Neuron (in vitro differentiated cells): ENCODE measurements around the gene MALRD1.

Source experiments
- H2AFZ ChIP-seq: one replicate; pipeline ENCODE4 v1.6.1; 2013; ENCODE audit warnings: low read depth, mild to moderate bottlenecking, inconsistent platforms, low read length, moderate library complexity
- H3K27me3 ChIP-seq: one replicate; pipeline ENCODE4 v1.6.1; 2013; ENCODE audit warnings: low read length; ENCODE audit not compliant: insufficient read depth
- H3K36me3 ChIP-seq: one replicate; pipeline ENCODE4 v1.6.1; 2013; ENCODE audit warnings: low read length; ENCODE audit not compliant: insufficient read depth
- H3K4me1 ChIP-seq: one replicate; pipeline ENCODE4 v1.6.1; 2013; ENCODE audit warnings: low read length; ENCODE audit not compliant: insufficient read depth
- H3K4me3 ChIP-seq: 2 replicates; pipeline ENCODE4 v1.5.1; 2013; ENCODE audit warnings: mild to moderate bottlenecking, low read length, moderate library complexity
- H3K9me3 ChIP-seq: one replicate; pipeline ENCODE4 v1.6.1; 2013; ENCODE audit warnings: low read length

The MALRD1 gene

DNA sequence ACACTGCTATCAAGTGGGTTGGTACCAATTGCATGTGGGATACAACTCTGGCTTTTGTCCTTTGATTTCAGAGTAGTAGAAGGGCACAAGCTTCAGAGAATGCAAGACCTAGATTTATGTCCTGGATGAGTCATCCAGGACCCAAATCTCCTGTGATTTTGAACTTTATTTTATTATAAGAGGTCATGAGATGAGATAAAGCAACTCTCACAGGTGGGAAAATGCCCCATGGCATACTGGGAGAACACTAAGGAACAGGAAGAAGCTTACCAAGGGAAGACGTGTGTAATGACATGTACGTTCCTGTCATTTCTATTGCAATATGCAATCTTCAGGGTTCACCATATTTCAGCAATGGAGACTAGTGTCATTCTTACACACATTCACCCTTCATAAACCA lies 966 bp downstream of the MALRD1 start:
- Histone ChIP-seq H2AFZ (no peak overlapping the region), H3K36me3 (no peaks in the 10 kb centered on the region), H3K4me3 (no peak overlapping the region), H3K27me3 (no peaks in the 10 kb centered on the region), H3K9me3 (no peaks in the 10 kb centered on the region), H3K4me1 (peaks cover 5% of the 10 kb centered on the region)

DNA sequence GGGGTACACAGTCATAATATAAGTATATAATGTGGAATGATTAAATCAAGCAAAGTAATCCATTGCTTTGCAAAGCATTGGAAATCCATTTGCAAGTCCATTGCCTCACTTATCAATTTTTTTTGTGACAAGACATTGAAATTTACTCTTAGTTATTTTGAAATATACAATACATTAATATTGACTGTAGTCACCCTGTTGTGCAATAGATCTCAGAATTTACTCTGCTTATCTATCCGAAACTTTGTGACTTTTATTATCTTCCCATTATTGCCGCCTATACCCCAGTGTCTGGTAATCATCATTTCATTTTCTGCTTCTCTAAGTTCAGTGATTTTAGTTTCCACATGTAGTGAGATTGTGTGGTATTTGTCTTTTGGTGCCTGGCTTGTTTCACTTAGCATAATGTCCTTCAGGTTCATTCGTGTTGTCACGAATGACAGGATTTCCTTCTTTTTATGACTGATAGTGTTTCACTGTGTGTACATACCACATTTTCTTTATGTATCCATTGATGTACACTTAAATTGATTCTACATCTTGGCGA lies 5.8 kb downstream of the MALRD1 start:
- H3K27me3 ChIP-seq = no peaks in the 10 kb centered on the region
- H3K36me3 ChIP-seq = no peaks in the 10 kb centered on the region
- no peak overlapping the region for H2AFZ ChIP-seq
- H3K4me3 ChIP-seq = no peak overlapping the region
- H3K4me1 ChIP-seq = no peaks in the 10 kb centered on the region
- no peaks in the 10 kb centered on the region for H3K9me3 ChIP-seq

DNA sequence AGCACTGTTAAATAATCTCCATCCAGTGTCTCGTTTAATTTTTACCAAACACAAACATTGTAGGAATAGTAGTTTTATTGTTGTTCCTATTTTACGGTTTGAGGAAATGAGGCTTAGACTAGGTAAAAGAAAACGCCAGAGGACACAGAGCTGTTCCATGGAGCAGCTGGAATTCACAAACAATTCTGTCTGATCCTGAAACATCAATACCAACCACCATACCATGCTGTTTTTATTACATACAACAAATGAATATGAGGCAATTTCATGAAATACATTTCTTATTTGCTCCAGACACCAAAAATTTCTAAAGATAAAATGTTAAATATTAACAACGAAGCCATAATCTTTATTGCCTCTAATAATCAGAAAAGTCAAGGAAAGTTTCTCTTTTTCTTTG lies 9.4 kb downstream of the MALRD1 start:
- H3K9me3 ChIP-seq = no peaks in the 10 kb centered on the region
- no peak overlapping the region for H3K4me3 ChIP-seq
- no peaks in the 10 kb centered on the region for H3K27me3 ChIP-seq
- H3K36me3 ChIP-seq = no peaks in the 10 kb centered on the region
- no peaks in the 10 kb centered on the region for H3K4me1 ChIP-seq
- no peak overlapping the region for H2AFZ ChIP-seq

DNA sequence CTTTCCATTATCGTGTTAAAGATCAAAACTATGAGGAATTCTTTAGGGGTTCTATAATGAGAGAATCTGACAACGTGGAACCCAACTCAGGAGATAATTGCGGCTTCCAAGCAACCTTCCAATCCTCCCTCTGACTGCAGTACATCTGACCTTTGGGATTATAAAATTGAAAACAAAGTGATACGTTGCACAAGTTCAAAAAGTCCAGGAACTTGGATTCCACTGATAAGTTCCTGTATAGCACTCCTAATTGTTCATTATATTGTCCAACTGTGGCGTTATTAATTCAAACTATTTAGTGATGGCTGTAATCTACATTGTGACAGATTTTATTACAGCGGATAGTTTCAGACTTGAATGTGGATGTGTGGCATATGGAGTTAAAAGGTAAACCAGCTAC lies 15.4 kb downstream of the MALRD1 start:
- Histone ChIP-seq H3K9me3 (no peaks in the 10 kb centered on the region), H3K4me3 (no peak overlapping the region), H2AFZ (no peak overlapping the region), H3K4me1 (no peaks in the 10 kb centered on the region), H3K27me3 (no peaks in the 10 kb centered on the region), H3K36me3 (no peaks in the 10 kb centered on the region)

DNA sequence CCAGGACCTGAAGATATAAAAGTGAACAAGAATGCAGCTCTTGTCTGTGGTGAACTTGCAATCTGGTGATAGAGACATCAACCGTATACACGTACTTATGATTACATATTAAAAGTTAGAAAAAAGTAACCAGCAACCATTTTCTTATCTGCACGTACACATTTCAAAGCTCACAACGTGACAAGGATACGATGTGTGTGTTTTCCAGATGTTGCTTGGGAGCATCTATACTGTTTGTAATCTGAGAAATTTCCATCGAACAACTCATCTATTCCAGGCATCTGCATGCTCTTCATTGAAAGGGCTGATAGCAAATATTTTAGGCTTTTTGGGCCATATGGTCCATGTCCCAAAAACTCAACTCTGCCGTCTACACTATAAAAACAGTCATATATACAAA lies 23.3 kb downstream of the MALRD1 start:
- Histone ChIP-seq H2AFZ (no peak overlapping the region), H3K4me3 (no peak overlapping the region), H3K36me3 (no peaks in the 10 kb centered on the region), H3K27me3 (no peaks in the 10 kb centered on the region), H3K9me3 (no peaks in the 10 kb centered on the region), H3K4me1 (no peaks in the 10 kb centered on the region)

DNA sequence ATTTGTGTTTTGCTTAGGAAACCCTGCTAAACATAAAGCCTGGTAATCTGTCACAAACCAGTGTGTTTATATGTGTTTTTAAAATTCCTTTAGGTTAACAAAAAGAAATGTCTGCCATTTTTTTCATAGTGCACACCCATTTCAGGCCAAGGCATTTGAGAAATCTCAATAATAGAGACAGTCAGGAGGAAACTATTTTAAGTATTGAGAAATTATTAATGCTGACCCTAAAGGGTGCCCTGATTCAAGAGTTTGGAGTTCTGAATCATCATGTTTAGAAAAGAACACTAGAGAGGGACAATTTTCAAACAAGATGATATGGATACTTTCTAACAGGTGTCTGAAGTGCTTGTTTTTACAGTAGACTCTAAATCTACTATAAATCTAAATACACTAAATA lies 28.7 kb downstream of the MALRD1 start:
- no peak overlapping the region for H3K4me3 ChIP-seq
- H3K4me1 ChIP-seq = no peaks in the 10 kb centered on the region
- no peak overlapping the region for H2AFZ ChIP-seq
- no peaks in the 10 kb centered on the region for H3K9me3 ChIP-seq
- H3K36me3 ChIP-seq = no peaks in the 10 kb centered on the region
- H3K27me3 ChIP-seq = no peaks in the 10 kb centered on the region

DNA sequence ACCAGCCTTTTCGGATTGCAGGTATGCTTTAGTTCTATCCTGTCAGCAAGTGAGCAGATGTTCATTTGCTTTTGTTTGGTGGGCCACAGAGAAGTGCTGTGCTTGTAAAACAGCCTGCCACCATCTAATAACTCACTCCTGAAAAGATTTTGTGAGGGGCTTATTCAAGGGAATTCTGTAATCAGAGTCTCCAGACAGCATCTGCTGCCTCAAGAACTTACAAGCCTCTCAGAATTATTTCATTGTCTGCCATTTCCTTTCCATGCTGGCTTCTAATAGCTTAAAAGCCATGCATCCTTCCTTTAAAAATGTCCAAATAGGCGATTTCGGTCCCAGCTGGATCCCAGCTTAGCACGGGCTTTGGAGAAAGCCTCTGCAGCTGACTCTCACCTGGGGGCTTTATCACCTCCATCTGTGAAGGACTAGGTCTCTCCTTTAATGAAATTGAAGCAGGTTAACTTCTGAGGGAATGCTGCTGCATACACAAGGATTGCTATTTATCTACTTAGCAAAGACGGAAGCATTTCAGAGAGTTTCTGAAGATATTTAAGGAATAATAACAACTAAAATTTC lies 48.0 kb downstream of the MALRD1 start:
- Histone ChIP-seq H3K36me3 (no peaks in the 10 kb centered on the region), H3K4me1 (no peaks in the 10 kb centered on the region), H2AFZ (no peak overlapping the region), H3K9me3 (no peaks in the 10 kb centered on the region), H3K4me3 (no peak overlapping the region), H3K27me3 (no peaks in the 10 kb centered on the region)

DNA sequence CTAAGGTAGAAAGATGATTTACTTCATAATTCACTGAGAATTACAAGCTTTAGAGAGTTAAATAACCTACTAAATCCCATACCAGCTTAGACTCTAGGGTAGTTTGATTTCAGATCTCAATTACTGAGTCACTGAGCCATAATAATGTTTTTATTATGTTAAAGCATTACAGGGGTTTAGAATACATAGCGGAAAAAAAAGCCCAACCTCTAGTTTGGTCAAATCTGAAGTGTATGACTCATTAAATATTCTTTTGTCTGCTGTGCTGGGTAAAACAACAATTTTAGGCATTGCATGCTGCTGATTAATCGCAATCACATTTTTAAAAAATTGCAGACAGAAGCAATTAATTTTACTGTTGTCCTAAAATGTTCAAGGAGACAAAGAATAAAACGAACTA lies 48.5 kb downstream of the MALRD1 start:
- Histone ChIP-seq H3K27me3 (no peaks in the 10 kb centered on the region), H3K4me3 (no peak overlapping the region), H3K9me3 (no peaks in the 10 kb centered on the region), H3K36me3 (no peaks in the 10 kb centered on the region), H3K4me1 (no peaks in the 10 kb centered on the region), H2AFZ (no peak overlapping the region)

DNA sequence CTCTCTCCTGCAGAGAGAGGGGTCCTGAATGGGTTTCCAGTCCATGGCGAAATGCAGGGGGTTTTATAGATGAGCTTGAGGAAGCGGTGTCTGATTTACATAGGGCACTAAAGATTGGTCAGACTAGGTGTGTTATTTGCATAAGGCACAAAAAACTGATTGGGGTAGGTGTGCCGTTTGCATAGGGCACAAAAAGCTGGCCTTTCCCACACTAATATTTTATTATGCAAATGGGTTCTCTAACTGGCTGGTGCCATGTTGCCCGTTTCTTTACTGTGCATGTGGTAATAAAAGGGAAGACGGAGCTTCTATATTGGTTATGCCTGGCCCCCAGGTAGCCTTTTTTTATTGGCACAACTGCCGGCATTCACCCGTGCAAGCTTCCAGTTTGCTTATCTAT lies 50.2 kb downstream of the MALRD1 start:
- no peaks in the 10 kb centered on the region for H3K36me3 ChIP-seq
- no peak overlapping the region for H2AFZ ChIP-seq
- no peaks in the 10 kb centered on the region for H3K27me3 ChIP-seq
- H3K4me3 ChIP-seq = no peak overlapping the region
- H3K4me1 ChIP-seq = no peaks in the 10 kb centered on the region
- no peaks in the 10 kb centered on the region for H3K9me3 ChIP-seq

DNA sequence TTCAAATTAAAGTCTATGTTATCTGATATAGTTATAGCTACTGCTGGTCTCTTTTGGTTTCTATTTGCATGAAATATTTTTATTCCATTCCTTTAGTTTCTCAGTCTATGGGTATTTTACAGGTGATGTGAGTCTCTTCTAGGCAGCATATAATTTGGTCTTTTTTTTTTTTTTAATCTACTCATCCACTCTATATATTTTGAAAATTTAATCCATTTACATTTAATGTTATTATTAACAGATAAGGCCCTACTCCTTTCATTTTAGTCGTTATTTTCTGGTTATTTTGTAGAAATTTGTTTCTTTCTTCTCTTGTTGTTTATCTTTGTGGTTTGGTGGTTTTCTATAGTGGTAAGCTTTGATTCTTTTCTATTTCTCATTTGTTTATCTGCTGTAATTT lies 58.8 kb downstream of the MALRD1 start:
- Histone ChIP-seq H3K27me3 (no peaks in the 10 kb centered on the region), H3K4me1 (no peaks in the 10 kb centered on the region), H3K4me3 (no peak overlapping the region), H3K9me3 (no peaks in the 10 kb centered on the region), H3K36me3 (no peaks in the 10 kb centered on the region), H2AFZ (no peak overlapping the region)

DNA sequence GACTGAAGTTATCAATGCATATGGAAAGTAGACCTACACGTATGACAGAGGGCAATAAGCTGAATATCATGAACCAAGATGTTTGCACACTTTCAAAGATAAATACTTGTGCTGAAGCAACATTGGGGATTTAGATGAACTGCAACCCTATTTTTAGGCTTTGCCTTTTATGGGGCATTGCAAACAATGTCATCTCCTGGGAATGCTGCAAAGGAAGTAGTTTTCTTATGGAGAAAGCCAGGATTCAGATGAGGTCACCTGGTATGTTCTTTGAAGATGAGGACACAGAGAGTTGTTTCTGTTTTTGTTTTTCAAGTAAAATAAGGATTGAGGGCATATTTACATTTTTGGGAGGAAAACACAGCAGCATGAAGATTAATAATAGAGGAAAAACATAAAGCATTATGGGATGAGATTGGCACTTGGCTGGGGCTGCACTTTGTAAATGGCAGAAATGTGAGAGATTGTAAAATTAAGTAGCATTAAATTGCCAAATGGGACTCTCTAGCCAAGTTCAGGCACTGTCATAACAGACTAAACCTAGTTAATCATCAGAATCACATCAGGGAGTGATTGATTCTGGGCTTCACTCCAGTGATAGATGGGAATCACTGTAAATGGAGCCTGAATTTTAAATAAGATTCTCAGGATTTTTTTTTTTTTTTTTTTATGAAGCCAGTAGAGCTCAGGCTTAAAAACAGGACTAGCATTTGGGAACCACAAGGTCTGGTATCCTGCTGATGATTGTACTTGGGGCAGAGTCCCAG lies 63.1 kb downstream of the MALRD1 start:
- Histone ChIP-seq H3K36me3 (no peaks in the 10 kb centered on the region), H3K4me1 (no peaks in the 10 kb centered on the region), H3K4me3 (no peak overlapping the region), H3K27me3 (no peaks in the 10 kb centered on the region), H2AFZ (no peak overlapping the region), H3K9me3 (no peaks in the 10 kb centered on the region)

DNA sequence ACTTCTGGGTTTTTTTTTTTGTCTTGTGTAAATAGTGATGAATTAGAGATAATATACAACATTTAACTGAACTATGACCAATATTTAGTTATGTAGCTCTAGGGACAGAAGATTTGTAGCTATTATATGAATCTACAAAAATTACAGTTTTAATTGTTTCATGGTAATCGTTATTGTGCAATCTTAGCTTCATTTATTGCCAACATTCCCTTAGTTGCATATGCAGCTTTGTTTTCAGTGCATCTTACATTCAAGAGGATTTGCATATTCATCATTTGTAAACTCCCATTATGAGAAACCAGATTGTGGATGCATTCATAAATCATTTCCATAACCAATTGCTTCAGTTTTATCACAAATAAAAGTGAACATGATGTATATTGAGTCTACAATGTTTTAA lies 68.8 kb downstream of the MALRD1 start:
- no peaks in the 10 kb centered on the region for H3K9me3 ChIP-seq
- H3K36me3 ChIP-seq = no peaks in the 10 kb centered on the region
- H2AFZ ChIP-seq = no peak overlapping the region
- no peak overlapping the region for H3K4me3 ChIP-seq
- H3K27me3 ChIP-seq = no peaks in the 10 kb centered on the region
- H3K4me1 ChIP-seq = no peaks in the 10 kb centered on the region

DNA sequence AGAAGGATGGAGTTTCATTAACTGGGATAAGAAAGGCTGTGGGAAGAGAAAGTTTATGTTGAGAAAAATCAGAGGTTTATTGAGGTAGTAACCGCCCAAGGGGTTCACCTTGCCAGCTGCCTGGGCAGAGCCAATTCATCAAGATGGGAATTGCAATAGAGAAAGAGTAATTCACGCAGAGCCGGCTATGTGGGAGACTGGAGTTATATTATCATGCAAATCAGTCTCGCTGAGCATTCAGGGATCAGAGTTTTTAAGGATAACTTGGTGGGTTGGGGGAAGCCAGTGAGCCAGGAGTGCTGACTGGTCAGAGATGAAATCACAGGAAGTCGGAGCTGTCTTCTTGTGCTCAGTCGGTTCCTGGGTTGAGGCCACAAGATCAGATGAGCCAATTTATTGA lies 70.6 kb downstream of the MALRD1 start:
- Histone ChIP-seq H3K4me1 (no peaks in the 10 kb centered on the region), H3K9me3 (no peaks in the 10 kb centered on the region), H3K27me3 (no peaks in the 10 kb centered on the region), H3K36me3 (no peaks in the 10 kb centered on the region), H2AFZ (no peak overlapping the region), H3K4me3 (no peak overlapping the region)
